IMR-90 (cell line): Measurements from ENCODE around the gene KHNYN. TPM values are rescaled to one million over a fixed set of nuclear protein-coding genes. Genes with fewer than 3 reads are reported as not detected.

Experiments used
- ATAC-seq: fragments of 200-7000 bp; cut with Tn5 transposase; 2 replicates; pipeline ENCODE4 v1.9.1; 2020; ENCODE audit warnings: low read depth, mild to moderate bottlenecking, moderate library complexity
- BruUV-seq: library from RNA; stranded (reverse); fragments of 400-500 nt; replicated peaks from 2 replicates; lab custom pipeline; 2021; lab: Mats Ljungman, UMichigan
- CTCF ChIA-PET: fragments of 300-600 bp; formaldehyde crosslinking; extraction: SDS; loops from one replicate; lab custom pipeline; 2021; ENCODE audit warnings: antibody characterized with exemption; lab: Yijun Ruan, JAX
- POLR2A ChIA-PET: fragments of 300-600 bp; sonication (Branson Sonifier 250); formaldehyde crosslinking; loops from one replicate; lab custom pipeline; 2022; ENCODE audit warnings: antibody characterized with exemption; ENCODE audit not compliant: unreplicated experiment; lab: Charles Lee
- DNase-seq: peaks from one replicate; pipeline ENCODE4 v3.0.0; 2013
- H2AFZ ChIP-seq: replicated peaks from 2 replicates; pipeline ENCODE3; 2013; ENCODE audit warnings: low read length, mild to moderate bottlenecking; ENCODE audit not compliant: poor library complexity
- H2AK5ac ChIP-seq: 2 replicates; pipeline ENCODE4 v1.6.1; 2013; ENCODE audit warnings: low read depth, low read length, inconsistent platforms
- H2AK9ac ChIP-seq: replicated peaks from 2 replicates; pipeline ENCODE3; 2013; ENCODE audit warnings: mild to moderate bottlenecking, low read depth, low read length, moderate library complexity; ENCODE audit not compliant: poor library complexity
- H2BK120ac ChIP-seq: 2 replicates; pipeline ENCODE4 v1.6.1; 2013; ENCODE audit warnings: low read depth, low read length, inconsistent platforms
- H2BK15ac ChIP-seq: 3 replicates; pipeline ENCODE4 v1.6.1; 2013; ENCODE audit warnings: low read depth, low read length, inconsistent platforms
- H2BK20ac ChIP-seq: 2 replicates; pipeline ENCODE4 v1.6.1; 2013; ENCODE audit warnings: low read depth, mild to moderate bottlenecking, inconsistent platforms, low read length, moderate library complexity
- H2BK5ac ChIP-seq: 2 replicates; pipeline ENCODE4 v1.6.1; 2013; ENCODE audit warnings: mild to moderate bottlenecking, low read depth, low read length, inconsistent platforms; ENCODE audit not compliant: poor library complexity, severe bottlenecking
- H3K14ac ChIP-seq: replicated peaks from 2 replicates; pipeline ENCODE4 v1.6.1; 2013; ENCODE audit warnings: low read depth, low read length, inconsistent platforms
- H3K18ac ChIP-seq: 2 replicates; pipeline ENCODE4 v1.6.1; 2013; ENCODE audit warnings: low read depth, low read length, control low read depth
- H3K23ac ChIP-seq: 2 replicates; pipeline ENCODE4 v1.6.1; 2013; ENCODE audit warnings: low read depth, low read length, inconsistent platforms
- H3K27ac ChIP-seq: 2 replicates; pipeline ENCODE4 v1.5.1; 2013; ENCODE audit warnings: mild to moderate bottlenecking, control low read depth, low read length; ENCODE audit not compliant: insufficient read depth
- H3K27me3 ChIP-seq: 2 replicates; pipeline ENCODE4 v1.6.1; 2013; ENCODE audit warnings: low read length; ENCODE audit not compliant: control insufficient read depth, insufficient read depth
- H3K36me3 ChIP-seq: 2 replicates; pipeline ENCODE4 v1.6.1; 2013; ENCODE audit warnings: low read length, mixed read lengths; ENCODE audit not compliant: control insufficient read depth, insufficient read depth
- H3K4ac ChIP-seq: 2 replicates; pipeline ENCODE4 v1.6.1; 2013; ENCODE audit warnings: low read depth, low read length, inconsistent platforms
- H3K4me1 ChIP-seq: 2 replicates; pipeline ENCODE4 v1.6.1; 2013; ENCODE audit warnings: low read length, mixed read lengths; ENCODE audit not compliant: control insufficient read depth, insufficient read depth
- H3K4me2 ChIP-seq: 2 replicates; pipeline ENCODE4 v1.6.1; 2013; ENCODE audit warnings: low read depth, mild to moderate bottlenecking, control low read depth, low read length, moderate library complexity
- H3K4me3 ChIP-seq: 2 replicates; pipeline ENCODE4 v1.5.1; 2013; ENCODE audit warnings: low read depth, mild to moderate bottlenecking, control low read depth, low read length, moderate library complexity; ENCODE audit not compliant: insufficient read depth
- H3K56ac ChIP-seq: 2 replicates; pipeline ENCODE4 v1.6.1; 2013; ENCODE audit warnings: low read length, inconsistent platforms; ENCODE audit not compliant: insufficient read depth; ENCODE audit errors: extremely low read depth
- H3K79me1 ChIP-seq, 2 experiments: 2 replicates each; pipeline ENCODE4 v1.6.1; 2013; ENCODE audit warnings: low read length in 2 of 2, inconsistent platforms in 1 of 2, low read depth in 1 of 2
- H3K9ac ChIP-seq: 2 replicates; pipeline ENCODE4 v1.6.1; 2013; ENCODE audit warnings: low read depth, low read length, control low read depth
- H3K9me1 ChIP-seq: 2 replicates; pipeline ENCODE4 v1.6.1; 2013; ENCODE audit warnings: low read length, inconsistent platforms; ENCODE audit not compliant: insufficient read depth
- H3K9me3 ChIP-seq: 2 replicates; pipeline ENCODE4 v1.6.1; 2013; ENCODE audit warnings: low read length; ENCODE audit not compliant: control insufficient read depth, insufficient read depth
- H4K20me1 ChIP-seq: 2 replicates; pipeline ENCODE4 v1.6.1; 2013; ENCODE audit warnings: low read length, inconsistent platforms; ENCODE audit not compliant: insufficient read depth
- H4K5ac ChIP-seq: 2 replicates; pipeline ENCODE4 v1.6.1; 2013; ENCODE audit warnings: mild to moderate bottlenecking, low read depth, low read length, control low read depth
- H4K8ac ChIP-seq, 2 experiments: 2 replicates each; pipeline ENCODE4 v1.6.1; 2013; ENCODE audit warnings: low read depth in 2 of 2, low read length in 2 of 2, control low read depth in 1 of 2, inconsistent platforms in 1 of 2
- H4K91ac ChIP-seq: 2 replicates; pipeline ENCODE4 v1.6.1; 2013; ENCODE audit warnings: low read depth, low read length, inconsistent platforms; ENCODE audit not compliant: insufficient read depth
- CEBPB ChIP-seq: IDR thresholded peaks from 2 replicates; pipeline ENCODE4 v1.6.1; 2012; ENCODE audit warnings: low read depth, low read length, improper control_type of control experiment
- ELK1 ChIP-seq: fragments of 150-350 bp; IDR thresholded peaks from 2 replicates; pipeline ENCODE4 v1.6.1; 2016; ENCODE audit warnings: low read depth, mild to moderate bottlenecking, low read length, moderate library complexity, borderline replicate concordance
- FOS ChIP-seq: fragments of 150-350 bp; IDR thresholded peaks from 2 replicates; pipeline ENCODE4 v1.6.1; 2016; ENCODE audit warnings: low read depth, low read length
- MAZ ChIP-seq: IDR thresholded peaks from 2 replicates; pipeline ENCODE4 v1.6.1; 2012; ENCODE audit warnings: low read depth, mild to moderate bottlenecking, low read length, improper control_type of control experiment, moderate library complexity, borderline replicate concordance
- MXI1 ChIP-seq: IDR thresholded peaks from 2 replicates; pipeline ENCODE4 v1.6.1; 2012; ENCODE audit warnings: low read depth, mild to moderate bottlenecking, low read length, moderate library complexity, borderline replicate concordance
- NFE2L2 ChIP-seq: fragments of 150-350 bp; IDR thresholded peaks from 2 replicates; pipeline ENCODE4 v1.6.1; 2016; ENCODE audit warnings: low read depth, mild to moderate bottlenecking, low read length
- RAD21 ChIP-seq: IDR thresholded peaks from 2 replicates; pipeline ENCODE4 v1.6.1; 2012; ENCODE audit warnings: low read length, improper control_type of control experiment
- RCOR1 ChIP-seq: IDR thresholded peaks from 2 replicates; pipeline ENCODE4 v1.6.1; 2012; ENCODE audit warnings: mild to moderate bottlenecking, low read length, improper control_type of control experiment; ENCODE audit not compliant: insufficient replicate concordance
- RFX5 ChIP-seq: IDR thresholded peaks from 2 replicates; pipeline ENCODE4 v1.8.0; 2012; ENCODE audit warnings: low read depth, mild to moderate bottlenecking, low read length, moderate library complexity
- WGBS, 2 experiments: methylation state at CpG; one replicate each; pipeline versions ENCODE4 v1.1.5 to v1.1.7; 2013; ENCODE audit warnings: missing lambda C conversion rate in 2 of 2; ENCODE audit not compliant: insufficient read length in 1 of 2; ENCODE audit errors: extremely low coverage in 2 of 2; 5-methylcytosine and 5-hydroxymethylcytosine counted together
- dilution Hi-C: fragments of 300-500 bp; cut with HindIII; formaldehyde crosslinking; loops from one replicate; pipeline ENCODE4 v1.14.3; 2018; ENCODE audit warnings: low sequenced_read_pairs; ENCODE audit not compliant: unreplicated experiment
- in situ Hi-C: fragments of 300-500 bp; cut with MboI; formaldehyde crosslinking; loops from 3 replicates; pipeline ENCODE4 v1.14.3; 2019; ENCODE audit warnings: low sequenced_read_pairs, inconsistent platforms, mixed read lengths
- intact Hi-C: fragments of 100-400 bp; cut with micrococcal nuclease; formaldehyde crosslinking; loops from 2 replicates; pipeline ENCODE4 v1.10.0; 2022
- polyA plus RNA-seq, 3 experiments: library from polyadenylated mRNA; depleted of rRNA; stranded (reverse); fragments of >200 nt; gene quantifications; 2 replicates each; pipeline ENCODE4 v1.2.3, GENCODE V29; 2012; ENCODE audit warnings: low replicate concordance in 1 of 3
- total RNA-seq: library from RNA; depleted of rRNA; stranded (reverse); fragments of >200 nt; gene quantifications from 2 replicates; pipeline ENCODE4 v1.2.3, GENCODE V29; 2012

KHNYN gene
- total and polyA plus RNA-seq, 2 of the 4 experiments (the other 2 are of a cell fraction) = 18.9 to 24.4 TPM

GRCh38 chr14:24406416-24406815, 23.3 kb upstream of the KHNYN start:
- H2AK9ac ChIP-seq = no peak overlapping the region
- no peak overlapping the region for H3K18ac ChIP-seq
- H2AFZ ChIP-seq = no peak overlapping the region
- no peak overlapping the region for H3K9ac ChIP-seq
- ChIA-PET CTCF (interaction anchor here (1.3 to 3.2 kb wide), 2 partner anchors 40 to 73 kb away, joined by 5 to 9 read pairs; no protein-coding TSS in a partner anchor), POLR2A (no interaction called here)
- no peak overlapping the region for H2BK120ac ChIP-seq
- H3K36me3 ChIP-seq = peaks cover 24% of the 10 kb centered on the region; the same call in 1 of the 2 replicates
- H3K27me3 ChIP-seq = no peaks in the 10 kb centered on the region
- no peak overlapping the region for H2BK20ac ChIP-seq
- intact Hi-C loops (no loop called here), dilution Hi-C loops (no loop called here), in situ Hi-C loops (no loop called here)
- peaks cover 3% of the 10 kb centered on the region for H3K4me1 ChIP-seq
- no peak overlapping the region for H3K4ac ChIP-seq
- no peak overlapping the region for H3K56ac ChIP-seq
- no peak overlapping the region for H4K8ac ChIP-seq
- TF ChIP-seq ELK1 = no peak
- no peak for TF ChIP-seq RAD21
- no peak for TF ChIP-seq MXI1
- no peak for TF ChIP-seq NFE2L2
- TF ChIP-seq FOS = no peak
- TF ChIP-seq CEBPB = no peak
- TF ChIP-seq RFX5 = no peak
- TF ChIP-seq MAZ = no peak
- TF ChIP-seq RCOR1 = no peak
- ATAC-seq = no peak
- H4K20me1 ChIP-seq = no peaks in the 10 kb centered on the region
- no peak overlapping the region for H3K4me2 ChIP-seq
- H4K91ac ChIP-seq = no peak overlapping the region
- no peak overlapping the region for H2BK15ac ChIP-seq
- no peak overlapping the region for H3K27ac ChIP-seq
- no peak overlapping the region for H2BK5ac ChIP-seq
- no peak overlapping the region for H3K23ac ChIP-seq
- BruUV-seq = no TSS peak
- DNase-seq = no peak
- no peak overlapping the region for H3K4me3 ChIP-seq
- no peaks in the 10 kb centered on the region for H3K9me3 ChIP-seq
- WGBS, 2 experiments = 89% methylated on average over 5 of the region's 6 CpGs; no CpG with 5 or more reads in 1 of the 2 experiments
- no peak overlapping the region for H2AK5ac ChIP-seq
- peaks cover 3% of the 10 kb centered on the region; the same call in 1 of the 2 replicates for H3K9me1 ChIP-seq
- H3K14ac ChIP-seq = no peak overlapping the region
- H3K79me1 ChIP-seq = 0 out of 4 replicates have a peak, but pooled peaks cover 0 to 5% of the 10 kb centered on the region in 2 experiments
- no peak overlapping the region for H4K5ac ChIP-seq
